ENCODE measurements around the gene SULT2B1. TPM values are rescaled to one million over a fixed set of nuclear protein-coding genes. Genes with fewer than 3 reads are reported as not detected.

The SULT2B1 gene
- total and polyA plus RNA-seq, 2 experiments from 2014 or later = 0.79 TPM; not detected in 1

GRCh38 chr19:48634036-48634342, 82.0 kb downstream of the SULT2B1 start:
- WGBS (ENCODE audit: low lambda C conversion rate, missing lambda C conversion rate) = 82% methylated on average over 7 of the region's 7 CpGs
- Histone ChIP-seq H3K4me1 (ENCODE audit: insufficient read depth) (peaks cover 37% of the 10 kb centered on the region), H4K20me1 (ENCODE audit: insufficient read depth, poor library complexity, severe bottlenecking) (no peaks in the 10 kb centered on the region), H3K9me3 (ENCODE audit: low read depth) (no peaks in the 10 kb centered on the region), H3K9me2 (replicated peaks; ENCODE audit: insufficient read depth) (no peaks in the 10 kb centered on the region), H3K4me3 (no peak overlapping the region), H3K27ac (no peak overlapping the region), H3K27me3 (no peaks in the 10 kb centered on the region), H3K36me3 (replicated peaks; ENCODE audit: insufficient read depth, low read depth) (no peaks in the 10 kb centered on the region), H3K4me2 (peak overlapping the region; percentile 64), H2AFZ (no peak overlapping the region), H3K79me2 (peaks cover 5% of the 10 kb centered on the region)
- TF ChIP-seq EZH2phosphoT487 (IDR thresholded peaks at IDR 0.05; ENCODE audit: low read depth, severe bottlenecking, unreplicated experiment) (no peak), EZH2 (IDR thresholded peaks at IDR 0.05; ENCODE audit: borderline replicate concordance) (no peak), CTCF (IDR thresholded peaks at IDR 0.05; ENCODE audit: poor library complexity) (no peak)
- DNase-seq (ENCODE audit: low spot score) = no peak

- Histone ChIP-seq H3K79me2 (peaks cover 5% of the 10 kb centered on the region), H3K27me3 (no peaks in the 10 kb centered on the region), H3K36me3 (replicated peaks; ENCODE audit: insufficient read depth, low read depth) (no peaks in the 10 kb centered on the region), H2AFZ (no peak overlapping the region), H4K20me1 (ENCODE audit: insufficient read depth, poor library complexity, severe bottlenecking) (no peaks in the 10 kb centered on the region), H3K4me3 (no peak overlapping the region), H3K9me2 (replicated peaks; ENCODE audit: insufficient read depth) (no peaks in the 10 kb centered on the region), H3K4me2 (peak overlapping the region; percentile 76), H3K9me3 (ENCODE audit: low read depth) (no peaks in the 10 kb centered on the region), H3K4me1 (ENCODE audit: insufficient read depth) (peaks cover 37% of the 10 kb centered on the region), H3K27ac (peak overlapping the region; percentile 81)
- 15% methylated on average over 34 of the region's 37 CpGs for WGBS (ENCODE audit: low lambda C conversion rate, missing lambda C conversion rate)
- no peak for TF ChIP-seq EZH2phosphoT487 (IDR thresholded peaks at IDR 0.05; ENCODE audit: low read depth, severe bottlenecking, unreplicated experiment)
- no peak for TF ChIP-seq EZH2 (IDR thresholded peaks at IDR 0.05; ENCODE audit: borderline replicate concordance)
- TF ChIP-seq CTCF (IDR thresholded peaks at IDR 0.05; ENCODE audit: poor library complexity) = no peak
- DNase-seq (ENCODE audit: low spot score) = peak; percentile 98
These were observed 82.7 kb downstream of the SULT2B1 start for GRCh38 chr19:48634424-48635262.

- no peaks in the 10 kb centered on the region for H3K27me3 ChIP-seq
- H3K36me3 ChIP-seq (replicated peaks; ENCODE audit: insufficient read depth, low read depth) = no peaks in the 10 kb centered on the region
- H3K9me3 ChIP-seq (ENCODE audit: low read depth) = no peaks in the 10 kb centered on the region
- peak overlapping the region; percentile 43 for H3K4me3 ChIP-seq
- H3K4me2 ChIP-seq = peak overlapping the region; percentile 76
- peak overlapping the region; percentile 81 for H3K27ac ChIP-seq
- DNase-seq (ENCODE audit: low spot score) = peak; percentile 90
- H3K9me2 ChIP-seq (replicated peaks; ENCODE audit: insufficient read depth) = no peaks in the 10 kb centered on the region
- peak overlapping the region; percentile 22 for H2AFZ ChIP-seq
- H3K4me1 ChIP-seq (ENCODE audit: insufficient read depth) = peaks cover 29% of the 10 kb centered on the region
- H4K20me1 ChIP-seq (ENCODE audit: insufficient read depth, poor library complexity, severe bottlenecking) = no peaks in the 10 kb centered on the region
- WGBS (ENCODE audit: low lambda C conversion rate, missing lambda C conversion rate) = 16% methylated on average over 9 of the region's 67 CpGs
- TF ChIP-seq EZH2phosphoT487 (IDR thresholded peaks at IDR 0.05; ENCODE audit: low read depth, severe bottlenecking, unreplicated experiment) (no peak), CTCF (IDR thresholded peaks at IDR 0.05; ENCODE audit: poor library complexity) (no peak), EZH2 (IDR thresholded peaks at IDR 0.05; ENCODE audit: borderline replicate concordance) (no peak)
- peaks cover 5% of the 10 kb centered on the region for H3K79me2 ChIP-seq
These were observed 83.4 kb downstream of the SULT2B1 start for GRCh38 chr19:48635263-48635965.
